Prostate gland (tissue), 2 donors: ENCODE data around the gene GNAI3. TPM values are rescaled to one million over a fixed set of nuclear protein-coding genes. Genes with fewer than 3 reads are reported as not detected.

Source experiments
- DNase-seq: peaks from one replicate; pipeline ENCODE4 v3.0.0-alpha.2; 2019; ENCODE audit warnings: low spot score
- H3K27ac ChIP-seq, 2 donors: fragments of 200-600 bp; sonication (generic); 2 replicates each; pipeline ENCODE4 v1.5.1; 2017 to 2019
- H3K27me3 ChIP-seq: fragments of 200-600 bp; sonication (generic); replicated peaks from 2 replicates; pipeline ENCODE4 v1.5.1; 2019; ENCODE audit not compliant: insufficient read depth
- H3K36me3 ChIP-seq, 2 donors: fragments of 200-600 bp; sonication (generic); 1 replicate in 1 of 2; 2 replicates in 1 of 2; pipeline versions ENCODE4 v1.5.1 to v1.8.1; 2017 to 2019
- H3K4me1 ChIP-seq: fragments of 200-600 bp; sonication (generic); replicated peaks from 2 replicates; pipeline ENCODE4 v1.5.1; 2019
- H3K4me3 ChIP-seq, 2 donors: fragments of 200-600 bp; sonication (generic); 2 replicates each; pipeline ENCODE4 v1.5.1; 2017 to 2019
- H3K9me3 ChIP-seq: fragments of 200-600 bp; sonication (generic); 2 replicates; pipeline ENCODE4 v1.5.1; 2017
- CTCF ChIP-seq, 4 experiments: fragments of 200-600 bp in 2 of 4; fragments of 450-650 bp in 2 of 4; sonication (generic) in 2 of 4; IDR thresholded peaks; 1 replicate in 3 of 4; 2 replicates in 1 of 4; pipeline ENCODE4 v1.5.1; 2016 to 2019; ENCODE audit warnings: antibody characterized with exemption in 4 of 4, mild to moderate bottlenecking in 2 of 4, moderate library complexity in 2 of 4
- POLR2A ChIP-seq: fragments of 450-650 bp; IDR thresholded peaks from one replicate; pipeline ENCODE4 v1.6.1; 2016; ENCODE audit warnings: antibody characterized with exemption, mild to moderate bottlenecking
- POLR2AphosphoS5 ChIP-seq: sonication (generic); formaldehyde crosslinking; IDR thresholded peaks from one replicate; pipeline ENCODE4 v1.6.1; 2017; ENCODE audit warnings: antibody characterized with exemption
- WGBS: methylation state at CpG from one replicate; pipeline ENCODE4 v1.1.5; 2018; 5-methylcytosine and 5-hydroxymethylcytosine counted together
- intact Hi-C: fragments of 100-400 bp; cut with DNase I; formaldehyde crosslinking; loops from one replicate; pipeline ENCODE4 v1.14.2; 2022
- total RNA-seq, 2 donors: library from RNA; depleted of rRNA; stranded (reverse); fragments of >200 nt; gene quantifications; one replicate each; pipeline ENCODE4 v1.1.0, GENCODE V29; 2016

Gene GNAI3
- total RNA-seq, 2 donors from 2014 or later: 5.1 to 5.4 TPM

- peak overlapping the region; percentile 58 to 64 for H3K4me3 ChIP-seq
- no peaks in the 10 kb centered on the region for H3K9me3 ChIP-seq
- no peaks in the 10 kb centered on the region for H3K27me3 ChIP-seq
- intact Hi-C loops: no loop called here
- 30% methylated on average over 9 of the region's 9 CpGs for WGBS
- H3K36me3 ChIP-seq: no peaks in the 10 kb centered on the region
- peaks cover 8% of the 10 kb centered on the region for H3K4me1 ChIP-seq
- DNase-seq: no peak
- TF ChIP-seq CTCF (IDR thresholded peaks at IDR 0.05): no peak
- no peak for TF ChIP-seq POLR2AphosphoS5
- TF ChIP-seq POLR2A: no peak
- H3K27ac ChIP-seq: peak overlapping the region; percentile 82
These were observed 70.5 kb downstream of the GNAI3 start for GRCh38 chr1:109618661-109619575.

- H3K27me3 ChIP-seq: no peaks in the 10 kb centered on the region
- TF ChIP-seq POLR2AphosphoS5 (peak; percentile 29), CTCF (IDR thresholded peaks at IDR 0.05) (no peak), POLR2A (peak; percentile 10)
- H3K4me3 ChIP-seq: peak within 1 kb of the TSS; percentile 58 to 64
- peaks cover 8% of the 10 kb centered on the region for H3K4me1 ChIP-seq
- intact Hi-C loops: no loop called here
- H3K27ac ChIP-seq: peak within 1 kb of the TSS; percentile 82
- H3K9me3 ChIP-seq: no peaks in the 10 kb centered on the region
- no peaks in the 10 kb centered on the region for H3K36me3 ChIP-seq
- WGBS: 1% methylated on average over 34 of the region's 47 CpGs
- DNase-seq: peak; percentile 59
These were observed 71.4 kb downstream of the GNAI3 start, which contains the start of the genes AMPD2 and GNAT2 for GRCh38 chr1:109619576-109620400. Gene AMPD2, plus strand, starts transcription at chr1:109619837. Its CDS starts 1,339 bp downstream, at chr1:109621176. Gene GNAT2, minus strand, starts transcription at chr1:109619616. Its CDS starts 6,746 bp downstream, at chr1:109612870.

GRCh38 chr1:109620401-109620791 lies 72.0 kb downstream of the GNAI3 start:
- no peaks in the 10 kb centered on the region for H3K27me3 ChIP-seq
- WGBS: 1% methylated on average over 9 of the region's 9 CpGs
- no peaks in the 10 kb centered on the region for H3K36me3 ChIP-seq
- H3K9me3 ChIP-seq: no peaks in the 10 kb centered on the region
- intact Hi-C loops: no loop called here
- H3K4me3 ChIP-seq: peak overlapping the region; percentile 58 to 64
- DNase-seq: no peak
- peak overlapping the region; percentile 82 for H3K27ac ChIP-seq
- H3K4me1 ChIP-seq: peaks cover 8% of the 10 kb centered on the region
- TF ChIP-seq POLR2A (peak; percentile 8), CTCF (IDR thresholded peaks at IDR 0.05) (no peak), POLR2AphosphoS5 (no peak)

- Histone ChIP-seq H3K4me3 (peak overlapping the region; percentile 58 to 64), H3K4me1 (peaks cover 8% of the 10 kb centered on the region), H3K36me3 (no peaks in the 10 kb centered on the region), H3K27ac (peak overlapping the region; percentile 82), H3K27me3 (no peaks in the 10 kb centered on the region), H3K9me3 (no peaks in the 10 kb centered on the region)
- TF ChIP-seq CTCF (IDR thresholded peaks at IDR 0.05) (no peak), POLR2A (peak; percentile 28), POLR2AphosphoS5 (peak; percentile 59)
- intact Hi-C loops: no loop called here
- peak; percentile 76 for DNase-seq
- 2% methylated on average over 17 of the region's 18 CpGs for WGBS
These were observed 72.4 kb downstream of the GNAI3 start for GRCh38 chr1:109620841-109621286.
